IMR-90 (cell line): ENCODE data around the gene PDE6H. TPM values are rescaled to one million over a fixed set of nuclear protein-coding genes. Genes with fewer than 3 reads are reported as not detected.

Experiments used
- ATAC-seq: fragments of 200-7000 bp; cut with Tn5 transposase; 2 replicates; pipeline ENCODE4 v1.9.1; 2020; ENCODE audit warnings: low read depth, mild to moderate bottlenecking, moderate library complexity
- BruUV-seq: library from RNA; stranded (reverse); fragments of 400-500 nt; replicated peaks from 2 replicates; lab custom pipeline; 2021; lab: Mats Ljungman, UMichigan
- CTCF ChIA-PET: fragments of 300-600 bp; formaldehyde crosslinking; extraction: SDS; loops from one replicate; lab custom pipeline; 2021; ENCODE audit warnings: antibody characterized with exemption; lab: Yijun Ruan, JAX
- POLR2A ChIA-PET: fragments of 300-600 bp; sonication (Branson Sonifier 250); formaldehyde crosslinking; loops from one replicate; lab custom pipeline; 2022; ENCODE audit warnings: antibody characterized with exemption; ENCODE audit not compliant: unreplicated experiment; lab: Charles Lee
- DNase-seq: peaks from one replicate; pipeline ENCODE4 v3.0.0; 2013
- H2AFZ ChIP-seq: replicated peaks from 2 replicates; pipeline ENCODE3; 2013; ENCODE audit warnings: low read length, mild to moderate bottlenecking; ENCODE audit not compliant: poor library complexity
- H2AK5ac ChIP-seq: 2 replicates; pipeline ENCODE4 v1.6.1; 2013; ENCODE audit warnings: low read depth, low read length, inconsistent platforms
- H2AK9ac ChIP-seq: replicated peaks from 2 replicates; pipeline ENCODE3; 2013; ENCODE audit warnings: mild to moderate bottlenecking, low read depth, low read length, moderate library complexity; ENCODE audit not compliant: poor library complexity
- H2BK120ac ChIP-seq: 2 replicates; pipeline ENCODE4 v1.6.1; 2013; ENCODE audit warnings: low read depth, low read length, inconsistent platforms
- H2BK15ac ChIP-seq: 3 replicates; pipeline ENCODE4 v1.6.1; 2013; ENCODE audit warnings: low read depth, low read length, inconsistent platforms
- H2BK20ac ChIP-seq: 2 replicates; pipeline ENCODE4 v1.6.1; 2013; ENCODE audit warnings: low read depth, mild to moderate bottlenecking, inconsistent platforms, low read length, moderate library complexity
- H2BK5ac ChIP-seq: 2 replicates; pipeline ENCODE4 v1.6.1; 2013; ENCODE audit warnings: mild to moderate bottlenecking, low read depth, low read length, inconsistent platforms; ENCODE audit not compliant: poor library complexity, severe bottlenecking
- H3K14ac ChIP-seq: replicated peaks from 2 replicates; pipeline ENCODE4 v1.6.1; 2013; ENCODE audit warnings: low read depth, low read length, inconsistent platforms
- H3K18ac ChIP-seq: 2 replicates; pipeline ENCODE4 v1.6.1; 2013; ENCODE audit warnings: low read depth, low read length, control low read depth
- H3K23ac ChIP-seq: 2 replicates; pipeline ENCODE4 v1.6.1; 2013; ENCODE audit warnings: low read depth, low read length, inconsistent platforms
- H3K27ac ChIP-seq: 2 replicates; pipeline ENCODE4 v1.5.1; 2013; ENCODE audit warnings: mild to moderate bottlenecking, control low read depth, low read length; ENCODE audit not compliant: insufficient read depth
- H3K27me3 ChIP-seq: 2 replicates; pipeline ENCODE4 v1.6.1; 2013; ENCODE audit warnings: low read length; ENCODE audit not compliant: control insufficient read depth, insufficient read depth
- H3K36me3 ChIP-seq: 2 replicates; pipeline ENCODE4 v1.6.1; 2013; ENCODE audit warnings: low read length, mixed read lengths; ENCODE audit not compliant: control insufficient read depth, insufficient read depth
- H3K4ac ChIP-seq: 2 replicates; pipeline ENCODE4 v1.6.1; 2013; ENCODE audit warnings: low read depth, low read length, inconsistent platforms
- H3K4me1 ChIP-seq: 2 replicates; pipeline ENCODE4 v1.6.1; 2013; ENCODE audit warnings: low read length, mixed read lengths; ENCODE audit not compliant: control insufficient read depth, insufficient read depth
- H3K4me2 ChIP-seq: 2 replicates; pipeline ENCODE4 v1.6.1; 2013; ENCODE audit warnings: low read depth, mild to moderate bottlenecking, control low read depth, low read length, moderate library complexity
- H3K4me3 ChIP-seq: 2 replicates; pipeline ENCODE4 v1.5.1; 2013; ENCODE audit warnings: low read depth, mild to moderate bottlenecking, control low read depth, low read length, moderate library complexity; ENCODE audit not compliant: insufficient read depth
- H3K56ac ChIP-seq: 2 replicates; pipeline ENCODE4 v1.6.1; 2013; ENCODE audit warnings: low read length, inconsistent platforms; ENCODE audit not compliant: insufficient read depth; ENCODE audit errors: extremely low read depth
- H3K79me1 ChIP-seq, 2 experiments: 2 replicates each; pipeline ENCODE4 v1.6.1; 2013; ENCODE audit warnings: low read length in 2 of 2, inconsistent platforms in 1 of 2, low read depth in 1 of 2
- H3K9ac ChIP-seq: 2 replicates; pipeline ENCODE4 v1.6.1; 2013; ENCODE audit warnings: low read depth, low read length, control low read depth
- H3K9me1 ChIP-seq: 2 replicates; pipeline ENCODE4 v1.6.1; 2013; ENCODE audit warnings: low read length, inconsistent platforms; ENCODE audit not compliant: insufficient read depth
- H3K9me3 ChIP-seq: 2 replicates; pipeline ENCODE4 v1.6.1; 2013; ENCODE audit warnings: low read length; ENCODE audit not compliant: control insufficient read depth, insufficient read depth
- H4K20me1 ChIP-seq: 2 replicates; pipeline ENCODE4 v1.6.1; 2013; ENCODE audit warnings: low read length, inconsistent platforms; ENCODE audit not compliant: insufficient read depth
- H4K5ac ChIP-seq: 2 replicates; pipeline ENCODE4 v1.6.1; 2013; ENCODE audit warnings: mild to moderate bottlenecking, low read depth, low read length, control low read depth
- H4K8ac ChIP-seq, 2 experiments: 2 replicates each; pipeline ENCODE4 v1.6.1; 2013; ENCODE audit warnings: low read depth in 2 of 2, low read length in 2 of 2, control low read depth in 1 of 2, inconsistent platforms in 1 of 2
- H4K91ac ChIP-seq: 2 replicates; pipeline ENCODE4 v1.6.1; 2013; ENCODE audit warnings: low read depth, low read length, inconsistent platforms; ENCODE audit not compliant: insufficient read depth
- BHLHE40 ChIP-seq: fragments of 150-350 bp; IDR thresholded peaks from 2 replicates; pipeline ENCODE4 v1.6.1; 2016; ENCODE audit warnings: mild to moderate bottlenecking, low read depth, low read length
- MAZ ChIP-seq: IDR thresholded peaks from 2 replicates; pipeline ENCODE4 v1.6.1; 2012; ENCODE audit warnings: low read depth, mild to moderate bottlenecking, low read length, improper control_type of control experiment, moderate library complexity, borderline replicate concordance
- MXI1 ChIP-seq: IDR thresholded peaks from 2 replicates; pipeline ENCODE4 v1.6.1; 2012; ENCODE audit warnings: low read depth, mild to moderate bottlenecking, low read length, moderate library complexity, borderline replicate concordance
- SMC3 ChIP-seq: fragments of 150-350 bp; IDR thresholded peaks from 2 replicates; pipeline ENCODE4 v1.6.1; 2016; ENCODE audit warnings: low read depth, mild to moderate bottlenecking, antibody characterized with exemption, low read length, moderate library complexity
- WGBS, 2 experiments: methylation state at CpG; one replicate each; pipeline versions ENCODE4 v1.1.5 to v1.1.7; 2013; ENCODE audit warnings: missing lambda C conversion rate in 2 of 2; ENCODE audit not compliant: insufficient read length in 1 of 2; ENCODE audit errors: extremely low coverage in 2 of 2; 5-methylcytosine and 5-hydroxymethylcytosine counted together
- dilution Hi-C: fragments of 300-500 bp; cut with HindIII; formaldehyde crosslinking; loops from one replicate; pipeline ENCODE4 v1.14.3; 2018; ENCODE audit warnings: low sequenced_read_pairs; ENCODE audit not compliant: unreplicated experiment
- in situ Hi-C: fragments of 300-500 bp; cut with MboI; formaldehyde crosslinking; loops from 3 replicates; pipeline ENCODE4 v1.14.3; 2019; ENCODE audit warnings: low sequenced_read_pairs, inconsistent platforms, mixed read lengths
- intact Hi-C: fragments of 100-400 bp; cut with micrococcal nuclease; formaldehyde crosslinking; loops from 2 replicates; pipeline ENCODE4 v1.10.0; 2022
- polyA plus RNA-seq, 3 experiments: library from polyadenylated mRNA; depleted of rRNA; stranded (reverse); fragments of >200 nt; gene quantifications; 2 replicates each; pipeline ENCODE4 v1.2.3, GENCODE V29; 2012; ENCODE audit warnings: low replicate concordance in 1 of 3
- total RNA-seq: library from RNA; depleted of rRNA; stranded (reverse); fragments of >200 nt; gene quantifications from 2 replicates; pipeline ENCODE4 v1.2.3, GENCODE V29; 2012
- TF ChIP-seq, protein P1 (sequence below): fragments of 150-350 bp; IDR thresholded peaks from 2 replicates; pipeline ENCODE4 v1.6.1; 2017; ENCODE audit warnings: mild to moderate bottlenecking, antibody characterized with exemption, low read length, low read depth
- TF ChIP-seq, protein P2 (sequence below): conservative IDR thresholded peaks from 2 replicates; pipeline ENCODE4 v1.5.1; 2012; ENCODE audit warnings: mild to moderate bottlenecking, low read depth, low read length, improper control_type of control experiment

PDE6H gene
- total and polyA plus RNA-seq, 2 of the 4 experiments (the other 2 are of a cell fraction), result not detected

GRCh38 chr12:14946861-14947260 lies 26.0 kb upstream of the PDE6H start:
- H2AFZ ChIP-seq, result no peak overlapping the region
- H3K14ac ChIP-seq, result no peak overlapping the region
- no peak overlapping the region for H3K56ac ChIP-seq
- POLR2A ChIA-PET, result no interaction called here
- TF ChIP-seq, protein P1, sequence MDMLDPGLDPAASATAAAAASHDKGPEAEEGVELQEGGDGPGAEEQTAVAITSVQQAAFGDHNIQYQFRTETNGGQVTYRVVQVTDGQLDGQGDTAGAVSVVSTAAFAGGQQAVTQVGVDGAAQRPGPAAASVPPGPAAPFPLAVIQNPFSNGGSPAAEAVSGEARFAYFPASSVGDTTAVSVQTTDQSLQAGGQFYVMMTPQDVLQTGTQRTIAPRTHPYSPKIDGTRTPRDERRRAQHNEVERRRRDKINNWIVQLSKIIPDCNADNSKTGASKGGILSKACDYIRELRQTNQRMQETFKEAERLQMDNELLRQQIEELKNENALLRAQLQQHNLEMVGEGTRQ, result no peak
- TF ChIP-seq MAZ (no peak), MXI1 (no peak), BHLHE40 (no peak), SMC3 (no peak)
- TF ChIP-seq, protein P2, sequence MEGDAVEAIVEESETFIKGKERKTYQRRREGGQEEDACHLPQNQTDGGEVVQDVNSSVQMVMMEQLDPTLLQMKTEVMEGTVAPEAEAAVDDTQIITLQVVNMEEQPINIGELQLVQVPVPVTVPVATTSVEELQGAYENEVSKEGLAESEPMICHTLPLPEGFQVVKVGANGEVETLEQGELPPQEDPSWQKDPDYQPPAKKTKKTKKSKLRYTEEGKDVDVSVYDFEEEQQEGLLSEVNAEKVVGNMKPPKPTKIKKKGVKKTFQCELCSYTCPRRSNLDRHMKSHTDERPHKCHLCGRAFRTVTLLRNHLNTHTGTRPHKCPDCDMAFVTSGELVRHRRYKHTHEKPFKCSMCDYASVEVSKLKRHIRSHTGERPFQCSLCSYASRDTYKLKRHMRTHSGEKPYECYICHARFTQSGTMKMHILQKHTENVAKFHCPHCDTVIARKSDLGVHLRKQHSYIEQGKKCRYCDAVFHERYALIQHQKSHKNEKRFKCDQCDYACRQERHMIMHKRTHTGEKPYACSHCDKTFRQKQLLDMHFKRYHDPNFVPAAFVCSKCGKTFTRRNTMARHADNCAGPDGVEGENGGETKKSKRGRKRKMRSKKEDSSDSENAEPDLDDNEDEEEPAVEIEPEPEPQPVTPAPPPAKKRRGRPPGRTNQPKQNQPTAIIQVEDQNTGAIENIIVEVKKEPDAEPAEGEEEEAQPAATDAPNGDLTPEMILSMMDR, result no peak
- dilution Hi-C loops, result no loop called here
- H4K91ac ChIP-seq, result no peak overlapping the region
- CTCF ChIA-PET, result no interaction called here
- no peak overlapping the region for H3K4me3 ChIP-seq
- H3K27me3 ChIP-seq, result no peaks in the 10 kb centered on the region
- no peaks in the 10 kb centered on the region for H3K36me3 ChIP-seq
- no peak overlapping the region for H3K9ac ChIP-seq
- H3K79me1 ChIP-seq, result peaks cover 0 to 3% of the 10 kb centered on the region in 2 experiments; a peak in 1 of 4 replicates
- no peak overlapping the region for H2BK15ac ChIP-seq
- peaks cover 20% of the 10 kb centered on the region for H3K4me1 ChIP-seq
- H3K18ac ChIP-seq, result no peak overlapping the region
- no peaks in the 10 kb centered on the region for H4K20me1 ChIP-seq
- no TSS peak for BruUV-seq
- H2AK9ac ChIP-seq, result no peak overlapping the region
- intact Hi-C loops, result no loop called here
- no peak overlapping the region for H3K4me2 ChIP-seq
- H2BK5ac ChIP-seq, result no peak overlapping the region
- H4K5ac ChIP-seq, result no peak overlapping the region
- ATAC-seq (no peak), DNase-seq (no peak)
- in situ Hi-C loops, result no loop called here
- no CpG with 5 or more reads among the region's 1 CpG for WGBS, 2 experiments
- peaks cover 6% of the 10 kb centered on the region for H3K9me1 ChIP-seq
- H2BK20ac ChIP-seq, result no peak overlapping the region
- no peak overlapping the region for H2AK5ac ChIP-seq
- no peak overlapping the region for H4K8ac ChIP-seq
- H3K27ac ChIP-seq, result no peak overlapping the region
- no peak overlapping the region for H3K4ac ChIP-seq
- no peak overlapping the region for H2BK120ac ChIP-seq
- no peaks in the 10 kb centered on the region for H3K9me3 ChIP-seq
- H3K23ac ChIP-seq, result no peak overlapping the region
